Stimulated activated CD8-positive, alpha-beta memory T cell treated with anti-CD3 and anti-CD28 coated beads, Interleukin-7, amount 100 ng/mL, for 24 hours (primary cell): ENCODE measurements around the gene IL1RL2.

Experiments used
- DNase-seq: peaks from one replicate; pipeline ENCODE4 v3.0.0-alpha.2; 2020; ENCODE audit warnings: low read depth

IL1RL2 gene

GRCh38 chr2:102186791-102187495, at the start of gene IL1RL2:
Gene IL1RL2 (plus strand): TSS chr2:102187023. CDS start chr2:102187868, 845 bp downstream.
- DNase-seq = no peak

- DNase-seq = peak; percentile 12
These were observed 49.7 kb upstream of the IL1RL2 start for GRCh38 chr2:102137138-102137537.

GRCh38 chr2:102138331-102138730, 48.5 kb upstream of the IL1RL2 start:
- DNase-seq = no peak

GRCh38 chr2:102139851-102140250, 47.0 kb upstream of the IL1RL2 start:
- DNase-seq = no peak

- no peak for DNase-seq
These were observed 46.4 kb upstream of the IL1RL2 start for GRCh38 chr2:102140377-102140776.

- DNase-seq = no peak
These were observed 45.5 kb upstream of the IL1RL2 start for GRCh38 chr2:102141011-102141943.

GRCh38 chr2:102141970-102142828, 44.6 kb upstream of the IL1RL2 start, which contains the start of gene IL1R1:
Gene IL1R1 (plus strand): TSS chr2:102142746. CDS start chr2:102157725, 14,979 bp downstream.
- no peak for DNase-seq

GRCh38 chr2:102142829-102143449, 43.9 kb upstream of the IL1RL2 start:
- no peak for DNase-seq

- DNase-seq = no peak
These were observed 43.3 kb upstream of the IL1RL2 start for GRCh38 chr2:102143450-102143985.

GRCh38 chr2:102144128-102144527, 42.7 kb upstream of the IL1RL2 start:
- DNase-seq = no peak

- DNase-seq = no peak
These were observed 41.7 kb upstream of the IL1RL2 start for GRCh38 chr2:102145107-102145506.

GRCh38 chr2:102145934-102146333, 40.9 kb upstream of the IL1RL2 start:
- no peak for DNase-seq

- peak; percentile 15 for DNase-seq
These were observed 38.9 kb upstream of the IL1RL2 start for GRCh38 chr2:102147935-102148334.

GRCh38 chr2:102149243-102149642, 37.6 kb upstream of the IL1RL2 start:
- no peak for DNase-seq

GRCh38 chr2:102149644-102150455, 37.0 kb upstream of the IL1RL2 start:
- no peak for DNase-seq

- DNase-seq = no peak
These were observed 32.5 kb upstream of the IL1RL2 start for GRCh38 chr2:102154364-102154763.

- no peak for DNase-seq
These were observed 31.7 kb upstream of the IL1RL2 start for GRCh38 chr2:102154946-102155702.

- DNase-seq = no peak
These were observed 30.9 kb upstream of the IL1RL2 start for GRCh38 chr2:102155703-102156515.
